Natural killer cell (primary cell): ENCODE measurements around the gene BTBD9. TPM values are rescaled to one million over a fixed set of nuclear protein-coding genes. Genes with fewer than 3 reads are reported as not detected.
A peak's percentile ranks its signal among the peaks of the same experiment; 100 is the strongest.

Experiments used
- ATAC-seq, 3 donors: fragments of 150-1000 bp in 2 of 3; fragments of 200-7000 bp in 1 of 3; cut with Tn5 transposase; 1 replicate in 1 of 3; 2 replicates in 2 of 3; pipeline ENCODE4 v1.10.0; 2021; ENCODE audit warnings: mild to moderate bottlenecking in 2 of 3, moderate library complexity in 2 of 3
- DNase-seq, 2 donors: peaks; one replicate each; pipeline versions ENCODE4 v3.0.0 to v3.0.0-alpha.2; 2013 to 2021; ENCODE audit warnings: mixed read lengths in 1 of 2
- H3K27ac ChIP-seq: one replicate; pipeline ENCODE4 v1.5.1; 2013; ENCODE audit warnings: mild to moderate bottlenecking, low read length
- H3K27me3 ChIP-seq: one replicate; pipeline ENCODE4 v1.6.1; 2013; ENCODE audit warnings: low read length; ENCODE audit not compliant: control insufficient read depth, insufficient read depth
- H3K36me3 ChIP-seq: one replicate; pipeline ENCODE4 v1.6.1; 2013; ENCODE audit warnings: low read length; ENCODE audit not compliant: control insufficient read depth, insufficient read depth
- H3K4me1 ChIP-seq: one replicate; pipeline ENCODE4 v1.6.1; 2013; ENCODE audit warnings: low read length; ENCODE audit not compliant: control insufficient read depth, insufficient read depth
- H3K4me3 ChIP-seq: one replicate; pipeline ENCODE4 v1.5.1; 2013; ENCODE audit warnings: low read length
- H3K9me3 ChIP-seq: one replicate; pipeline ENCODE4 v1.6.1; 2013; ENCODE audit warnings: low read length; ENCODE audit not compliant: control insufficient read depth, insufficient read depth
- H3K27ac Mint-ChIP-seq, 2 donors: one replicate each; pipeline ENCODE4 v1.8.0; 2022; ENCODE audit warnings: mild to moderate bottlenecking in 2 of 2, mixed read lengths in 2 of 2, moderate library complexity in 1 of 2
- H3K27me3 Mint-ChIP-seq, 2 donors: one replicate each; pipeline ENCODE4 v1.8.0; 2022; ENCODE audit warnings: low read depth in 2 of 2, mixed read lengths in 2 of 2
- H3K36me3 Mint-ChIP-seq: one replicate; pipeline ENCODE4 v1.8.0; 2022; ENCODE audit warnings: mixed read lengths
- H3K4me1 Mint-ChIP-seq, 2 donors: one replicate each; pipeline ENCODE4 v1.8.0; 2022; ENCODE audit warnings: mixed read lengths in 2 of 2
- H3K4me3 Mint-ChIP-seq: one replicate; pipeline ENCODE4 v1.8.0; 2022; ENCODE audit warnings: mild to moderate bottlenecking, moderate library complexity, mixed read lengths
- H3K9me3 Mint-ChIP-seq, 2 donors: one replicate each; pipeline ENCODE4 v1.8.0; 2022; ENCODE audit warnings: mixed read lengths in 2 of 2
- WGBS: methylation state at CpG from one replicate; pipeline ENCODE4 v1.1.7; 2013; ENCODE audit warnings: missing lambda C conversion rate; ENCODE audit not compliant: insufficient coverage; 5-methylcytosine and 5-hydroxymethylcytosine counted together
- intact Hi-C: fragments of 100-400 bp; cut with micrococcal nuclease; formaldehyde crosslinking; loops from one replicate; pipeline ENCODE4 v1.14.2; 2022
- total RNA-seq, 4 donors: library from RNA; stranded (reverse); fragments of 120-200 nt in 1 of 4; gene quantifications; one replicate each; pipeline versions ENCODE4 v1.2.3 to v1.2.4, GENCODE V29; 2013 to 2022
- TF ChIP-seq, protein P1 (sequence below): fragments of 200-600 bp; IDR thresholded peaks from one replicate; pipeline ENCODE4 v1.8.0; 2022; ENCODE audit warnings: antibody characterized with exemption

The BTBD9 gene
- total RNA-seq, 3 donors from 2014 or later (not counting 1 experiment from before 2014, with no cell fraction given): 51.6 to 70.3 (median 54.3) TPM

DNA sequence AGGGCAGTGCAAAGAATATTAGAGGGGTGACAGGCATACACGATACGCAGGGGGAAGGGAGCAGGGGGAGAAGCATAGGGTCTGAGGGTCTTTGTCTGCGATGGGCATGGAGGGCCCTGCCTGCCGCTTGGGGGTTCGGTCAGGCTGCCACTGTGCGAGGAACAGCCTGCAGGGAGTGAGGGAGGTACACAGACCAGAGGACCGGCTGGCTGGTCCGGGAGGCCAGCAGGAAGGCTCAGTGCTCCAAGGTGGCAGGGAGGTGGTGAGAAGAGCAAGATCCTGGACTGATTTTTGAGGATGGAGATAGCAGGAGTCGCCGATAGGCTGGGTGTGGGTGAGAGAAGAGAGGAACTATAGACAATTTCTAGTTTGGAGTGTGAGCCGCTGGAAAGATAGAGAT lies 481.8 kb downstream of the BTBD9 start:
- no peaks in the 10 kb centered on the region for H3K27me3 ChIP-seq
- intact Hi-C loops: no loop called here
- Mint-ChIP-seq H3K36me3 (no peaks in the 10 kb centered on the region), H3K27me3 (no peaks in the 10 kb centered on the region), H3K9me3 (no peaks in the 10 kb centered on the region), H3K4me1 (peaks cover 21 to 48% of the 10 kb centered on the region in 2 donors), H3K27ac (peak overlapping the region in 1 of 2 donors; percentile 62), H3K4me3 (no peak overlapping the region)
- TF ChIP-seq, protein P1, sequence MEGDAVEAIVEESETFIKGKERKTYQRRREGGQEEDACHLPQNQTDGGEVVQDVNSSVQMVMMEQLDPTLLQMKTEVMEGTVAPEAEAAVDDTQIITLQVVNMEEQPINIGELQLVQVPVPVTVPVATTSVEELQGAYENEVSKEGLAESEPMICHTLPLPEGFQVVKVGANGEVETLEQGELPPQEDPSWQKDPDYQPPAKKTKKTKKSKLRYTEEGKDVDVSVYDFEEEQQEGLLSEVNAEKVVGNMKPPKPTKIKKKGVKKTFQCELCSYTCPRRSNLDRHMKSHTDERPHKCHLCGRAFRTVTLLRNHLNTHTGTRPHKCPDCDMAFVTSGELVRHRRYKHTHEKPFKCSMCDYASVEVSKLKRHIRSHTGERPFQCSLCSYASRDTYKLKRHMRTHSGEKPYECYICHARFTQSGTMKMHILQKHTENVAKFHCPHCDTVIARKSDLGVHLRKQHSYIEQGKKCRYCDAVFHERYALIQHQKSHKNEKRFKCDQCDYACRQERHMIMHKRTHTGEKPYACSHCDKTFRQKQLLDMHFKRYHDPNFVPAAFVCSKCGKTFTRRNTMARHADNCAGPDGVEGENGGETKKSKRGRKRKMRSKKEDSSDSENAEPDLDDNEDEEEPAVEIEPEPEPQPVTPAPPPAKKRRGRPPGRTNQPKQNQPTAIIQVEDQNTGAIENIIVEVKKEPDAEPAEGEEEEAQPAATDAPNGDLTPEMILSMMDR: no peak
- H3K9me3 ChIP-seq: no peaks in the 10 kb centered on the region
- H3K36me3 ChIP-seq: peaks cover 6% of the 10 kb centered on the region
- DNase-seq: no peak
- no peak overlapping the region for H3K27ac ChIP-seq
- no peak overlapping the region for H3K4me3 ChIP-seq
- no peak for ATAC-seq
- H3K4me1 ChIP-seq: peaks cover 11% of the 10 kb centered on the region
- 96% methylated on average over 11 of the region's 11 CpGs for WGBS

DNA sequence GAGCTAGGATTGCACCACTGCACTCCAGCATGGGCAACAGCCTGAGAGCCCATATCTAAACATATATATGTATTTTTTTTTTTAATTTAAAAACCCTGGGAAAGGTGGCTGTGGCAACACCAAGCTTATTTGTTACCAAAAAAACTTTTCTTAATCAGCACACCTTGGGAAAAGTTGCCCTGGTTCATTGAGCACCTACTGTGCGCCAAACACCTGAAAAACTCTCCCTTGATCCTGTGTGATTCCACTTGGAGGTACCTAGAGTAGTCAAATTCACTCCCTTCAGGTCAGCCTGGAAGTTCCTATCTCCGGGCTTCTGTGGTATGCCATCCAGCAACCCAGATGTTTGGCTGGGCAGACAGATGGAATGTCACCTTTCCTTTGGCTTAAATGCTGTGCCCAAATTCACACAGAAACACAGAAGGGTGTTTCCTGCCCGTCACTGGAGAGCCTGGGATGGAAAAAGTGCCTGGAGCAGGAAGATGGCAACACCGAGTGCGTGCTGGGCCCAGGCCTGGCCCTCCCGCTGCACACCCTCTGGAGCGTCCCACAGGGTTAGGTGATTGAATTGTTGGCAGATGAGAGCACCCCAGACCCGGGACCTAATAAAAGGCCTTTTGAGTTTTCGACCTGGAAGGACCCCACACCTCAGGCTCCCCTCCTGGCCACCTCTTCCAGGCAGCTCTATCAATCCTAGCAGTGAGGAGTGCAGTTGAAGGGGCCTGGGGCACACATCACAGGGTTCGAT lies 482.7 kb downstream of the BTBD9 start:
- TF ChIP-seq, protein P1: no peak
- no peaks in the 10 kb centered on the region for H3K9me3 Mint-ChIP-seq

DNA sequence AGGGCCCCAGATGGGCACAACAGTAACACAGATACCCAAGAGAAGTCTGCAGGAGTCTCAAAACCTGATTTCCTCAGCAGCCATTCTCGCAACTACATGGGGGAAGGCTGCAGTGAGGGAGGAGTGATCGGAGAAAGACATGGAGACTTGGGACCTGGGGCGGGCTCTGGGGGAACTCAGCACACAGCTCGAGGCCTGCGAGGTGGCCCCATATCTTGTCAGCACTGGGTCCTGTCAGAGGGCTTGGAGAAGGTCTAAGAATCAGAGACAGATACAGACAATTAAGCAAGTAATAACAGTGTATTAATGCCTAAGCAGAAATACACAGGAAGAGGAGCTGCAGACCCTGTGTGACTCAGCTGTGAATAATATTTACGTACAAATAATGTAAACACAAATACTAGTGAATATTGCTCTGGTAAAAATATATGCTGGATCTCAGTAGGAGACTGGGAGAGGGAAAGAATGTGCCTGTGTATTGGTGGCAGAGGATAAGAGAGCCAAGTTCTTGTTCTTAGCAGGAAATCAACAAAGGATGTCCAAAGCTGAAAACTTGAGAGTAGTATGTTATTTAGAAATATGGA lies 484.0 kb downstream of the BTBD9 start:
- H3K36me3 ChIP-seq: peaks cover 8% of the 10 kb centered on the region
- Mint-ChIP-seq H3K9me3 (no peaks in the 10 kb centered on the region), H3K4me1 (peaks cover 18 to 39% of the 10 kb centered on the region in 2 donors), H3K27ac (peak overlapping the region; percentile 45 to 46), H3K4me3 (no peak overlapping the region), H3K36me3 (no peaks in the 10 kb centered on the region), H3K27me3 (no peaks in the 10 kb centered on the region)
- no peaks in the 10 kb centered on the region for H3K9me3 ChIP-seq
- TF ChIP-seq, protein P1: no peak
- peaks cover 11% of the 10 kb centered on the region for H3K4me1 ChIP-seq
- H3K27ac ChIP-seq: peak overlapping the region; percentile 5
- ATAC-seq: no peak
- 94% methylated on average over 5 of the region's 6 CpGs for whole genome bisulfite sequencing
- intact Hi-C loops: no loop called here
- no peak overlapping the region for H3K4me3 ChIP-seq
- no peak for DNase-seq
- no peaks in the 10 kb centered on the region for H3K27me3 ChIP-seq

More for the DNA sequence above, 482.7 kb downstream of the BTBD9 start:
- Mint-ChIP-seq H3K27ac (peak overlapping the region; percentile 41 to 62), H3K4me1 (peaks cover 21 to 47% of the 10 kb centered on the region in 2 donors), H3K4me3 (no peak overlapping the region), H3K27me3 (no peaks in the 10 kb centered on the region), H3K36me3 (no peaks in the 10 kb centered on the region)
- intact Hi-C loops: no loop called here
- DNase-seq: no peak
- no peak overlapping the region for H3K4me3 ChIP-seq
- no peak overlapping the region for H3K27ac ChIP-seq
- H3K36me3 ChIP-seq: peaks cover 8% of the 10 kb centered on the region
- no peak for ATAC-seq
- no peaks in the 10 kb centered on the region for H3K9me3 ChIP-seq
- WGBS: 98% methylated on average over 8 of the region's 10 CpGs
- H3K27me3 ChIP-seq: no peaks in the 10 kb centered on the region
- peaks cover 11% of the 10 kb centered on the region for H3K4me1 ChIP-seq
